ELR (cell line): Measurements from ENCODE around the gene HSD17B4.
"Not testable (repeated sequence)": the region's sequence is repeated elsewhere in the genome, so short reads cannot be mapped to it uniquely, and the experiment has no call there.

Experiments used
- DNase-seq: peaks from one replicate; pipeline ENCODE4 v3.0.0-alpha.2; 2015; ENCODE audit warnings: low read depth

The HSD17B4 gene, protein sequence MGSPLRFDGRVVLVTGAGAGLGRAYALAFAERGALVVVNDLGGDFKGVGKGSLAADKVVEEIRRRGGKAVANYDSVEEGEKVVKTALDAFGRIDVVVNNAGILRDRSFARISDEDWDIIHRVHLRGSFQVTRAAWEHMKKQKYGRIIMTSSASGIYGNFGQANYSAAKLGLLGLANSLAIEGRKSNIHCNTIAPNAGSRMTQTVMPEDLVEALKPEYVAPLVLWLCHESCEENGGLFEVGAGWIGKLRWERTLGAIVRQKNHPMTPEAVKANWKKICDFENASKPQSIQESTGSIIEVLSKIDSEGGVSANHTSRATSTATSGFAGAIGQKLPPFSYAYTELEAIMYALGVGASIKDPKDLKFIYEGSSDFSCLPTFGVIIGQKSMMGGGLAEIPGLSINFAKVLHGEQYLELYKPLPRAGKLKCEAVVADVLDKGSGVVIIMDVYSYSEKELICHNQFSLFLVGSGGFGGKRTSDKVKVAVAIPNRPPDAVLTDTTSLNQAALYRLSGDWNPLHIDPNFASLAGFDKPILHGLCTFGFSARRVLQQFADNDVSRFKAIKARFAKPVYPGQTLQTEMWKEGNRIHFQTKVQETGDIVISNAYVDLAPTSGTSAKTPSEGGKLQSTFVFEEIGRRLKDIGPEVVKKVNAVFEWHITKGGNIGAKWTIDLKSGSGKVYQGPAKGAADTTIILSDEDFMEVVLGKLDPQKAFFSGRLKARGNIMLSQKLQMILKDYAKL

DNA sequence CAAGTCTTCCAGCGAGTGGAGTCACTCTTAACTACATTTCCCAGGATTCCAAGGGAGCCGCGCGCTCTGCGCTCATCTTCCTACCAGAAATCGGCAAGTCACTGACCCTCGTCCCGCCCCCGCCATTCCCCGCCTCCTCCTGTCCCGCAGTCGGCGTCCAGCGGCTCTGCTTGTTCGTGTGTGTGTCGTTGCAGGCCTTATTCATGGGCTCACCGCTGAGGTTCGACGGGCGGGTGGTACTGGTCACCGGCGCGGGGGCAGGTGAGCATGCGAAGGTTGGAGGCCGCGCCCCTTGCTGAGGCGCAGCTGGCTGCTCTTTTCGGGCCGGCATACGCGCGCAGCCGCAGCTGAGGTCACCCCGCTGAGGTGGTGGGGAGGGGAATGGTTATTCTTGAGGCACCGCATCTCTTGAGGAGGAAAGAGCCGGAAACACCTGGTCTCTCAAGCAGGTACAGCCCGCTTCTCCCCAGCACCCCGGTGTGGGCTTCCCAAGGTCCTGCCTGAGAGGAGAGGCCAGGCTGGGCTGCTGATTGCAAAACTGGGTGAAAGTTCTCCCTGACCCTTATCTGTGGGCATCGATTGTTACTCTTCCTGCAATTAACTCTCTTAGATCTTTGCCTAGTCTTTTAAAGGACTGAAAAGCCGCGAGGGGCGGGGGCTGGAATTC lies at the start of gene HSD17B4:
HSD17B4 (plus strand) TSS at position 125 of the 667 bp plus-strand sequence; CDS start at position 204, 79 bp downstream.
- peak; percentile 87 for DNase-seq

DNA sequence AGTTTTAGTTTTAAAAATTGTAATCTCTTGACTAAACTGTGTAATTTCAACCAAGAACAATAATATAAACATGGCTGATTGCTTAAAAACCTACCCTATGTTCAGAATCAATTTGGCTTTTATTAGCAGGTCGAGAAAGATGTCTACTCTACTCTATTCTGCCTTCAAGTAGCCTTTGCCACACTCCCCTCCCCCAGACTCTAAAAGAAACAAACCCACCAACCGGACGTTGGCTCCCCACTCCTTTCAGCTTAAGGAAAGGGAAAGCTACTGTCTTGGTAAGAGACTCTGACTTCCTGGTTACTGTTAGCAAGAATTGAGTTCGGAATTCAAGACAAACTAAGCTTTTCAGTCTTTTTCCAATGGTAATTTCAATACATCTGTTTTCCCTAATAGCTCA lies 49.7 kb upstream of the HSD17B4 start:
- DNase-seq, result no peak

DNA sequence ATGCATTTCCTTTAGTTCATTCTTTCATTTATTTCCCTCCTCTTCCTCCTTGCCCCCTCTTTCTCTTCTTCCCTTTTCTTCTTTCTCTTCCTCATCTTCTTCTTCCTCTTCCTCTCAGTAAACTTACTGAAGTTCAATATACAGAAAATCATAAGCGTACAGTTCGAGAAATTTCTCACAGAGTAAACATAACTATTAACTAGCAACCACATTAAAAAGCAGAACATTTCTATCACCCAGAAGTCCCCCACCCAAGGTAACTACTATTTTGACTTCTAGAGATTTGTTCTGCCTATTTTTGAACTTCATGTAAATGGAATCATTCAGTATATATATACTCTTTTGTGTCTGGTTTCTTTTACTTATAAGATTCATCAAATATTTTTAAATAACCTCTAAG lies 48.3 kb upstream of the HSD17B4 start:
- no peak for DNase-seq

DNA sequence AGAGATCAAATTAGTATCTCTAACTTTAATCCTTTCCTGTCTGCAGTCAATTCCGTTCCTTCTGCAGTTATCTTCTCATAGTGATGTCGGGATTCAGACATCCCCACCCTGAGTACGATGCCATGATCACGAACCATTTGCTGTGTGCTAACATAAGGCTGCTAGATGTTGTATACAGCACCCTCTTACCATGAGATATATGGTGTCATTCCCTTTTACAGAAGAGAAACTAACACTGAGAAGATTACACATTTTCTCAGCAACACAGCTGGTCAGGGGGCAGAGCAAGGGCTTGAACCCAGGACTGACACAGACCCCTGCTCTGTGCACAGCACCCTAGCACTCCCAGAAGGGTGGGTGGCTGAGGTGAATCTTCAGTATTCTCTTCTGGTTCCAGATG lies 46.9 kb upstream of the HSD17B4 start:
- no peak for DNase-seq

DNA sequence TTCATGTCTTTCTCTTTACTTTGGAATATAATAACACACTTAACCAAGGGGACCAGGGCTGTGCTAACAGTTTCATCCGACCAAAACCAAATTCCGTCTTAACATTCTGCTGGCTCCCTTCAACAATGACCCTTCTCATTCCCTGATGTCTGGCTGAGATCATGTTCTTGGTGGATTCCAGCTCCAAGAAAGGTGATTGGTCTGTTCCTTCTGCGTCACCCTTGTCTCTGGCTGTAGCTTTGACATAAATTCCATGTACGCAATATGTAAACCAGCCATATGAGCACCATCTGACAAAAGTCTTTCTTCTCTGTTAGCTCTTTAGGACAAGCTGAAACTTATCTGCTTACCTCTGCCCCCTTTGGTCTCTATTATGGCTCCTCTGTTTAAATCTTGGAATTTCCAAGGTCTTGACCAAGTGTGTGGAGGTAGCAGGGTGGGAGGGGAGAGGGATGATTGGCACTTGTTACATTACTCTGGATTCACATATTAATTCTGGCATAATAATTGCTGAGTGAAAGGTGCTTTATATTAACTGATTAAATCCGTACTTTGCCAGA lies 45.7 kb upstream of the HSD17B4 start:
- no peak for DNase-seq

DNA sequence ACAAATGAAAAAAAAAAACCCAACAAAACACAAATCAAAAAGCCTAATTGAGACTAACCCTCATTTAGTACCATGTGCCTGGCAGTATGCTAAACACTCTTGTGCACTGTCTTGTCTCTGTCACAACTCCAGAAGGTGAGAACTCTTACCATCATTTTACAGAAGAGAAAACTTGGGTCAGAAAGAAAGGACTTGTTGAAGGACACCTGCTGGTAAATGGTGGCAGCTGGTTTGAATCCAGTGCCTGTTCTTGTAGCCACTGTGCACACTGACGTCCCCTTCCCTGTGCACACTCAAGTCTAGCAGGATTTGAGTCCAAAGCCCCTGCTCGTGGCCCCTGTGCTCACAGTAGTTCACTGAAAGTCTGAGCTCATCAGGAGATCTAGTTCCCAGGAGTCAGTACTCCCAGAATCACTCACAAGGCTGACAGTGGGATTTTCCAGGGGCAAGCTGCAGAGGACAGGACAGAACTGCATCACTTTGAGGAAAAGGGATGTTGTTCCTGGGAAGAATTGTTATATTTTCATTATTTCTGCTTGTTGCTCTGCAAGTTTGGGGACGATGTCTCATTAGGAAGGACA lies 43.0 kb upstream of the HSD17B4 start:
- no peak for DNase-seq

DNA sequence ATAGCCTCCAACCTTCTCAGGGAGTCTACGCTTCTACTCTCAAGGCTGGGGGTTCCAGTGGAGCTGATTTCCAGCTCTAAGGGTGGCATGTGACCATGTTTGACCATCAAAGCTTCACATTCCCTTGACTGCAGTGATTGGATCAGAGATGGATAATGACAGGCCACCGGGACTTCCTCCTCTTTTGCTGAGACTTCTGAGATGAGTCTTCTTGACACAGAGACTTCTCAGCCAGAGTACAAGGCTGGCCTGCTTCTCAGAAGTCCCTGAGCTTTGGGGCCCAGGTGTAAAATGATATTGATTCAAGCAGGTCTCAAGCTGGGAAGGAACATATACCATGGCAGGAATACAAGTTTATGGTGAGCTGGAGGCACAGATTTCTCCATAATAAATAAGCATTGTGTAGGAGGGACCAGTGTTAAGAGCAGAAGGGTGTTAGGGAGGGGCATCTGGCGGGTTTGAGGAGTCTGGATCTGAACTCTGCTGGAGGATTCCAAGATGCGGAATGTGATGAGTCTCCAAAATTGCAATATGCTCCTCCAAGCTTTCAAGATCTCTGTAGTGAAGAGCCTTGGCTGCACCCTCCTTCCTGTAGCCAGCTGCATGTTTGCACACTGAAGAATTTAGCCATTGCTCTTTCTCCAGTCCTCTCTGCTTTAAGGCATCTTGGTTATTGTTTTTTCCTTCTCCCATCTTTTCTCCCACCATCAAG lies 41.7 kb upstream of the HSD17B4 start:
- DNase-seq, result no peak

DNA sequence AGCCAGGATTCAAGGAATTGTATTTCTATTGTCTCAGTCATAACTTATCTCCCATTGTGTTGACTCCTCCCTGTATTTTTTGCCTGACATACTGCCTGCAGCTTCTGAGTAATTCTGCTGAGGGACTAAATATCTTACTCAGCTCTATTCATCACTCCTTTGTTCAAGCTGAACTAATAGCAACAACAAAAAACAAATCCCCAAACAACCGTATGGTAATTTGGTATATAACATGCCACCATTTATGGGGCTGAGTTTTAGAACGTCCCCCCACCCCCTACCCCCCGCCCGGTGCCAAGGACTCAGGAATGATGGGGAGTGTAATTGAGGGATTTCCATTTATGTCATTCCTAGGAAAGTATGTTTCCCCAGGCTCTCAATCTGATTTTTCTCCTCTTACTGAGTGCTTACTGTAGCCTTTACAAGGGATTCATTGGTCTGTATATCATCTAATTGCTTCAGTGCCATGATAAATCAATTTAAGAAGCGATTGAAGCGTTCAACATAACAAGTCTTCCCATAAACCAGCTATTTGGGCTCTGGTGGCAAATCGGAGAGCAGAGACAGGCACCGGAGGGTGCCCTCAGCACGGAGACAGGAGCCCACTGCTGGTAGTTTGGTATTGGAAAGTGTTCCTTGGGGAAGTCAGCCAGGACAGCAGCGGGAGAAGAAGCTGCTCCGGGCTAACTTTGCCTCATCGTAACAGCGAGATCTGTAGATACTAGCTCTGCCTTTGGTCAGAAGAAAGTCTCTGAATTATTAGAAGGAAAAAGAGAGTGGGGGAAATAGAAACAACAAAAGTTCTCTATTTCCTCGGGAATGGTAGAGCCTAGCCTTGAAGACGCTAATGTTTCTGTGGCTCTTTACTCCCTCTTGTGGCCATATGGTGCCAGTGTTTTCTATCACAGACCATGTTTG lies 40.7 kb upstream of the HSD17B4 start:
- peak; percentile 79 for DNase-seq

DNA sequence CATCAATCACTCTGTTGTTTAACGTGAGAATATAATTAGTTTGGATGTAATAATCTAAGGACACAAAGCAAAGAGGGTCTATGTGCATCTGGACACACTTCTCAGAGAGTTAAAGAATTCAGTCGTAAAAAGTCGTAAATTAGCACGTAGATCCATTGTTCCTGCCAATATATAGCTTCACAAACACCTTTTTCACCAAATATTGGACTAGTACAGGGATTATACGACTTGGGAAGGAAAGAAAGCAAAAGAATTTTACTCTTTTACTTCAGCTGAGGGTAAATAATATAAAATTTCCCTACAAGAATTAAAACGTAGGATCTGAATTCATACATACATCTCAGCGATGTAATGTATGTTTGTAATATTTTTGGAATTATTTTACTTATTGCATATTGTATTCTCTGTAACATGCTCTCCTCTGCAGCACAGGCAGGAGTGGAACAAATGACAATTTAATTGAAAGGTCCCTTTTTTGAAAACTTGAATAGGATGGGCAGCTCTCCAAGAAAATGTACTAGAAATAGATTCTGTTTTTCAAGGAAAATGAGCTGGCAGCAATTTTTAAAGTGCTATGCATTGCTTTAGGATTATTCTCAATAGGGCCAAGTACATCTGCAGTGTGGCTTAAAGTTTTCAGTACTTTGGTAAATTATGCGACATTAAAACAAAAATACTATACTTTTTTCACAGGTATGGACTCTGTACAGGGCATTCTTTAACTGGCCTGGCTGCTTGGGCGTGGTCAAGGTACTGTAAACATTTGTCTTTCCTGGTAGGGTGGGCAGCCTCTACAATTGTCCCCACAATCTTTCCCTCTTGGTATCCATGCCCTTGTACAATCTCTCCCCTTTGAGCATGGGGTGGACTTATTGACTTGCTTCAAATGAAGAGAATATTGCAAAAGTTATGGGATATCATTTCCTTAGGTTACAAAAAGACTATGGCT lies 39.7 kb upstream of the HSD17B4 start:
- DNase-seq, result no peak

DNA sequence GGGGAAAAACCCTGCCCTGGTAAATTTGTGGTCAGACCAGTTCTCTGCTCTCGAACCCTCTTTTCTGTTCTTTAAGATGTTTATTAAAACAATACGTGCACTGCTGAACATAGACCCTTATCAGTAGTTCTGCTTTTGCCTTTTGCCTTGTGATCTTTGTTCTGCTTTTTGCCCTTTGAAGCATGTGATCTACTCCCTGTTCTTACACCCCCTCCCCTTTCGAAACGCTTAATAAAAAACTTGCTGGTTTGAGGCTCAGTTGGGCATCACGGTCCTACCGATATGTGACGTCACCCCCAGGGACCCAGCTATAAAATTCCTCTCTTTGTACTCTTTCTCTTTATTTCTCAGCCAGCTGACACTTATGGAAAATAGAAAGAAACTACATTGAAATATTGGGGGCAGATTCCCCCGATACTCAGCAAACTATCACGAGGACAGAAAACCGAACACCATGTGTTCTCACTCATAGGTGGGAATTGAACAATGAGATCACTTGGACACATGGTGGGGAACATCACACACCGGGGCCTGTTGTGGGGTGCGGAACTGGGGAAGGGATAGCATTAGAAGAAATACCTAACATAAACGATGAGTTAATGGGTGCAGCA lies 38.1 kb upstream of the HSD17B4 start:
- DNase-seq, result not testable (repeated sequence)

DNA sequence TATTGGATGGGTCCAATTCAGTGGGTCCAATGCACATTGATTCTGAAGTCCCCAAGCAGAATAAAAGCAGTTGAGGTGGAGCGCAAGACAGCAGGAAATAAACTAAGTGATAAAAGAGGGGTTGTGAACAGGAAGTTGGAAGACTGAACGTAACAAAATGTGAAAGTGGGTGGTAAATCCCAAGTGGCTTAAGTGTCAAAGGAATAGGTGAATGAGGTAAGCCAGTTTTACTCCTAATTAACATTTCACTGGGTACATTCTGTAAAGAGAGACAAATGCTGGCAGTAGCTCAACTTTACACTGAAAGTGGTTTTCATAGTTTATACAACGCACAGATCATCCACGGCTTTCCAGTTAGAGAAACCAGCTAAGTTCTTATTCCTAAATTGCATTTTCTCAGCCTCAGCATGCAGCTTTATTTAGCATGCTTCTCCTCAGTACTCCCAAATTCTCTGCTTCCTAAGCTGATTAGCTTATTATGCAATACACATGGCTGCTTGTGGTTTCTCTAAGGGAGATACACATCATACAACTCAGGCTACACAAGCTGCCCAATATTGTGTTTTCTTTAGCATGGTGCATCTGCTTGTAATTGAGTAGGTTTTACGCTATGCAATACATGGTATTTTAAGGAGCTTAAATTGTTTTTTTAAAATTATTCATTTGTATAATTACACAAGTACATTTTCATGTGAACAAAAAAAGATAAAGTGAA lies 34.2 kb upstream of the HSD17B4 start:
- DNase-seq, result peak; percentile 26

DNA sequence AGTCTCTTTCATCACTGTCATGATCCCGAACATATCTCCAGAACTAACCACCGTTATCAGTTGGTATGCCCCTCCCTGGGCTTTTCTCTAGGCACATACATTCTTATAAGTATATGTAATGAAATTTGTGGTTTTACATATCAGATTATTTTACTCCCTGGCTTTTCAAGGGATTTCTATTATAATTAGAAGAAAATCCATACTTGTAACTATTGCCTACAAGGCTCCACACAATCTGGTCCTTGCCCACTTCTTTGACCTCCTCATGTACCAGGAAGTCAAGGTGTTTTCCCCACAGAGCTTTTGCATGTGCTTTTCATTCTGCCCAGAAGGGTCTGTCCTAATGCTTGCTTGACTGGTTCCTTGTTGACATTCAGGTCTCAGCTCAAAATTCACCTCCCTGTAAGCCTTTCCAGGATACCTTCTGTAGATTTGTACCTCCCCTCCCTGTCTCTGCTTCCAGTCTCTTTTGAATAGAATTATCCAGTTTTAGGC lies 33.6 kb upstream of the HSD17B4 start:
- no peak for DNase-seq

DNA sequence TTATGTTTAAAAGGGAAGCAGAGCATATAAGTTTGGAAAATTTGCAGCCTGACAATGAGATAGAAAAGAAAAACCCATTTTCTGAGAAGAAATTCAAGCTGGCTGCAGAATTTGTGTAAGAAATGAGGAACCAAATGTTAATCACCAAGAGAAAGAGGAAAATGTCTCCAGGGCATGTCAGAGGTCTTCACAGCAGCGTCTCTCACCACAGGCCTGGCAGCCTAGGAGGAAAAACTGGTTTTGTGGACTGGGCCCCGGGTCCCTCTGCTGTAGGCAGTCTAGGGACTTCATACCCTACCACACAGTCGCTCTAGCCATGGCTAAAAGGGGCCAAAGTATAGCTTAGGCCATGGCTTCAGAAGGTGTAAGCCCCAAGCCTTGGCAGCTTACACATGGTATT lies 32.1 kb upstream of the HSD17B4 start:
- no peak for DNase-seq

DNA sequence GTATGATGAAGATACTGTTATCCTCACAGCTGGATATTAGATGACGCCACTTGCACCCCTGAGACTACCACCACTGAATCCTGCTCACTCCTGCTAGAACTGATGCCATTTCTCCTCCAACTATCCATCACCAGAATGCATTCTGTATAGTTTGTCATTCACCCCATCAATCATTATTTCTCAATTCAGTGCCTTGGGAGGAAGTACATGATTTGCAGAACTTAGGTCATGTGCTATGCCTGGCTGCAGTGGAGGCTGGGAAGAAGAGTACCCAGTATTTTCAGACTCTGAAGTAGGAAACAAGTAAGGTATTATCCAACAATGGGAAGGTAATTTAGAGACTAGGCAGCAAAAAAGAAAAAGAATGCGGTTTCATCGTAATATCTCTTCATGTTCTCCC lies 26.2 kb upstream of the HSD17B4 start:
- DNase-seq, result no peak

DNA sequence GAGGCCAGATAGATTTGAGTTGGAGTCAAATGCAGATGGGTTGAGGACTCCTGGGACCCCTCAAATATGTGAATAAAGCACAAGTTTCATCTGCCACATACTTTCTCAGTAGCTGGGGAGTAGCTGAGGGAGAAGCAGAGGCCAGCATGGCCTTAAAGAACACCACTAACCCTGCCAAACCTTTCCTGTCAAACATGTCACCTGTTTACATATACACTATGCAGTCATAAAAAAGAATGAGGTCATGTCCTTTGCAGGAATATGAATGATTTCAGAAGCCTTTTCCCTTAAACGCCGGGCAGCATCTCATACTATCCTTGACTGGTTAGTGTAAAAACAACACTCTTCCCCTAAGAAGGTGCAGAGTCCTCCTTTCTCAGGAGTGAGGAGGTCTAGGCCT lies 25.2 kb upstream of the HSD17B4 start:
- no peak for DNase-seq

DNA sequence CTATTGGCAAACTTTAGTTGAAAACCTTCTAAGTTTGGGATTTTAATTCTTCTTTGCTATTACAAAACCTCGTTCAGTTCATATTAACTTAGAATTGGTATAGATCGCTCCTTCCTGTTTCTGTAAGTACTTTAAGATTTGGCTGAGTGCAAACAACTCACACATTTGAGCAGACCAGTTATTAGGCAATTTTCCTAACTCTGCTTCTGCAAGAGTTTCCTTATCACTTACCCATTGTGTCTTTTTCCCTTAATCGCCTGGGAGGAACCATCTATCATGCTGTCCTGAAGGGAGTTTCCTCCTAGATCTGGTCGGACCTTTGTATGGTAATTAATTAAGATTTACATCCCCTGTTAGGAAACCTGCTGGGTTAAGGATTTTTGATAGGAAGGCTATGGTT lies 24.7 kb upstream of the HSD17B4 start:
- not testable (repeated sequence) for DNase-seq

DNA sequence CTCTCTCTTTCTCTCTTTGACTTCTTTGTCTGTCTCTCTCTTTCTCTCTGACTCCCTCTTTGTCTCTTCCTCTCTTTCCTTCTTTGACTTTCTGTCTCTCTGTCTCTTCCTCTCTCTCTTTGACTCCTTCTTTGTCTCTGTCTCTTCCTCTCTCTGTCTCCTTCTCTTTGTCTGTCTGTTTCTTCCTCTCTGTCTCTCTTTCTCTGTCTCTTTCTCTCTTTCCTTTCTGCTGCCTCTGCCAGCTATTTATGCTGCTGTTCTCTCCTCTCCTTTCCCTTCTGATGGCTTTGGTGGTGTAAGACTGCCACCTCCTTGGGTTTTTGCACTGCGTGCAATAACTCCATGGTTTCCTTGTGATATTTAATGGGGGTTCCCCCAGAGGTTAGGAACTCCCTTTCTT lies 24.1 kb upstream of the HSD17B4 start:
- not testable (repeated sequence) for DNase-seq

DNA sequence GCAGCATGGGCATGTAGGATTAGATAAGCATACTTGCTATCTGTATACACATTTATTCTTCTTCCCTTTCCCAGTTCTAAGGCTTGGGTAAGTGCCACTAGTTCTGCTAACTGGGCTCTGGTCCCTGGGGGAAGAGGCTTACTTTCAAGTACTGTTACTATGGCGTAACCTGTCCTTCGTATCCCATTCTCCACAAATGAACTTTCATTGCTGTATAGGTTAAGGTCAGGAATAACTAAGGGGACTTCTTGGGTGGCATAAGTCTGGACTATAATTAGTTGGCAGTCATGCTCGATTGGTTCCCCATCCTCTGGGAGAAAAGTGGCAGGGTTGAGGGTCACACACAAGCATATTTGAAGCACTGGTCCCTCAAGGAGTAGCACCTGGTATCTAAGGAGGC lies 23.7 kb upstream of the HSD17B4 start:
- DNase-seq, result not testable (repeated sequence)
